ENCODE measurements around the gene NCK1.

The NCK1 gene

DNA sequence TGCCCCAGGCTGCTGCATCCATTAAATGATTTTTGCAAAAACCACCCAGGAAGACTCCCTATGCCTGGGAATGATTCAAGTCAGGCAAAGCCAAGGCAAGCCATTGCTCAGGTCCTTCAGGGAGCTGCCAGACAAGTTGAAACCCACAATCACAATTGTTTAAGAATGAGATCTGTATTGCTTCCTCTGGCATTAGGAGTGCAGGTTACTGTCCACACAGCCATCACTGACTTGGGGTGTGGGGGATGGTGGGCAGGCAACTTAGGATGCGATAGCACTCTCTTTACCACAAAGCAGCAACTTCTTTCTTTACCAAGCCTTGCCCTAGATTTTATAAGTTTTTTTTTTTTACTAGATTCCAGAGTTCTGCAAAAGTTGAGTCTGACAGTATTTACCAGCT lies 80.8 kb downstream of the NCK1 start:
- TF ChIP-seq, protein P1, sequence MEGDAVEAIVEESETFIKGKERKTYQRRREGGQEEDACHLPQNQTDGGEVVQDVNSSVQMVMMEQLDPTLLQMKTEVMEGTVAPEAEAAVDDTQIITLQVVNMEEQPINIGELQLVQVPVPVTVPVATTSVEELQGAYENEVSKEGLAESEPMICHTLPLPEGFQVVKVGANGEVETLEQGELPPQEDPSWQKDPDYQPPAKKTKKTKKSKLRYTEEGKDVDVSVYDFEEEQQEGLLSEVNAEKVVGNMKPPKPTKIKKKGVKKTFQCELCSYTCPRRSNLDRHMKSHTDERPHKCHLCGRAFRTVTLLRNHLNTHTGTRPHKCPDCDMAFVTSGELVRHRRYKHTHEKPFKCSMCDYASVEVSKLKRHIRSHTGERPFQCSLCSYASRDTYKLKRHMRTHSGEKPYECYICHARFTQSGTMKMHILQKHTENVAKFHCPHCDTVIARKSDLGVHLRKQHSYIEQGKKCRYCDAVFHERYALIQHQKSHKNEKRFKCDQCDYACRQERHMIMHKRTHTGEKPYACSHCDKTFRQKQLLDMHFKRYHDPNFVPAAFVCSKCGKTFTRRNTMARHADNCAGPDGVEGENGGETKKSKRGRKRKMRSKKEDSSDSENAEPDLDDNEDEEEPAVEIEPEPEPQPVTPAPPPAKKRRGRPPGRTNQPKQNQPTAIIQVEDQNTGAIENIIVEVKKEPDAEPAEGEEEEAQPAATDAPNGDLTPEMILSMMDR (IDR thresholded peaks at IDR 0.05; ENCODE audit: low read depth, low read length, missing control alignments) = no peak
- in situ Hi-C loops (cut with HindIII; ENCODE audit: low sequenced_read_pairs) = no loop called here
- no peak for DNase-seq (ENCODE audit: low read depth)
- H3K4me3 ChIP-seq (ENCODE audit: low read depth, low read length) = no peak overlapping the region

DNA sequence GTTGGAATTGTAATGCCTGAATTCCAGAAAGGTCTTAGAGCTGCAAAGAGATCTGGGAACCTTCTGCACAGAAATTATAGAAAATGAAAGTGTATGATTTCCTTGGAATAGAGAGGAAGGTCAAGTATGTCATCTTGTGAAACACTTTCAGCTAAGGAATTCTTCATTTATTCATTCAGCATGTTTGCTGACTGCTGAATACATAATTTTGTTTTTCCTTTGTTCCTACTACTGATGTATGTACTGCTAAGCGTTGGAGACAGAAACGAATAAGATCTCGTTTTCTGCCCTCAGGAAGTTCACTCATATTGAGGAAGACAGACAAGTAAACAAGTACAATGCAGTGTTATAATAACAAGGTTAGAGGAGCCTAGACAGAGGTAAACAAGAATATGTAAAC lies 81.4 kb downstream of the NCK1 start:
- in situ Hi-C loops (cut with HindIII; ENCODE audit: low sequenced_read_pairs) = no loop called here
- H3K4me3 ChIP-seq (ENCODE audit: low read depth, low read length) = no peak overlapping the region
- TF ChIP-seq, protein P1 (IDR thresholded peaks at IDR 0.05; ENCODE audit: low read depth, low read length, missing control alignments) = no peak
- DNase-seq (ENCODE audit: low read depth) = no peak

DNA sequence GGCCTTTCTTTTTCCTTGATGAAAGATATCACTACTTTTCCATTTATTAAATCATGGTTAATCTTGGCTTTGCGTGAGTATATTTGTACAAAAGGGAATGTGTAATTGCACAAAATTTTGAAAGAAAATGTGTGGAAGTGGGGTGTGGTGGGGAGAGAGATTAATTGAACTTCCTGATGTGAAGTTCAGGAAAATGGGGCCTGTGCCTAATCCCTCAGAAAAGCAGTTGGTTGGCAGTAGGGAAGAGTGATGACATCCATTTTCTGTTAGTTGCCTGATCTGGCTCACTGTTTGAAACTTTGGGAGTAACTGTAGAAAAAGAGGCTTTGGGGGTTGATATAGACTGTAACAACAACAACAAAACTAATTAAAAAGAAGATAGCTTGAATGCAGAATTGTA lies 85.0 kb downstream of the NCK1 start:
- DNase-seq (ENCODE audit: low read depth) = no peak
- in situ Hi-C loops (cut with HindIII; ENCODE audit: low sequenced_read_pairs) = no loop called here

DNA sequence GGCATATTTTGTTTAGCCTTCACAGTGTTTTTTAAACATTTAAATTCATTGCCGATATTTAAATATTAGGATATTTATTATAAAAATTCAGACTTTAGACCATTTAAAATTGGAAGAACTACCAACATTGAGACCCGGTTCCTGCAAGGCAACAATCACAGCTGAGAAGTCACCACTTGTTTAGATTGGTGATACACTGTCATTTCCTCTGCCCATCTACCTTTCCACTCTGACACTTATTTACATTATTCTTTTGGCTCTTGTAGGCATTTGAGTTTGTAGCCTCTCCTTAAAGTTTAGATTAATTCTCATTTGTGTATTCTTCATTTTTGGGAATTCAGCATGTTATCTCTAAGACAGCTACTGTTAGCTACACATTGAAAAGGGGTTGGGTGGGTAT lies 85.5 kb downstream of the NCK1 start:
- in situ Hi-C loops (cut with HindIII; ENCODE audit: low sequenced_read_pairs) = no loop called here
- TF ChIP-seq, protein P1 (IDR thresholded peaks at IDR 0.05; ENCODE audit: low read depth, low read length, missing control alignments) = no peak
- no peak for DNase-seq (ENCODE audit: low read depth)
- H3K4me3 ChIP-seq (ENCODE audit: low read depth, low read length) = no peak overlapping the region

More for the DNA sequence above, 85.0 kb downstream of the NCK1 start:
- TF ChIP-seq, protein P1 (IDR thresholded peaks at IDR 0.05; ENCODE audit: low read depth, low read length, missing control alignments) = no peak
- no peak overlapping the region for H3K4me3 ChIP-seq (ENCODE audit: low read depth, low read length)

DNA sequence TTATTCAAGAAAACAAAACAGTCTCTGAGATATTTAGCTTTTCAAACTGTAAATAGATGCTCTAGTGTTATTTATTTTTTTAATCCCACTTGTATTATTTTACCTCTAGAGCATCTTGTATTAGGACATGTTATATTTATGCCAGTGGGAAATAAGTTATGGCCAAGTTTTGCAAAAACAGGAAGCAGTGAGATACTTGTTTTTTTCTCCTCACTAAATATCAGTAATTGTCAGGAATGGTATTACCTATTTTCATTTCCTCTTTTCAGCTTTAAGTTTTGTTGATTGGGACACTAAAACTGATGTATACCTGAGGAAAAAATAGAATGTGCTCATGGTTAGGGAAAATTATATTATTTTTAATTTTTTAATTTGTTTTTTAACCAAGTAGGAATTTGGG lies 87.1 kb downstream of the NCK1 start:
- no peak for DNase-seq (ENCODE audit: low read depth)
- in situ Hi-C loops (cut with HindIII; ENCODE audit: low sequenced_read_pairs) = no loop called here
- H3K4me3 ChIP-seq (ENCODE audit: low read depth, low read length) = no peak overlapping the region
- TF ChIP-seq, protein P1 (IDR thresholded peaks at IDR 0.05; ENCODE audit: low read depth, low read length, missing control alignments) = no peak

DNA sequence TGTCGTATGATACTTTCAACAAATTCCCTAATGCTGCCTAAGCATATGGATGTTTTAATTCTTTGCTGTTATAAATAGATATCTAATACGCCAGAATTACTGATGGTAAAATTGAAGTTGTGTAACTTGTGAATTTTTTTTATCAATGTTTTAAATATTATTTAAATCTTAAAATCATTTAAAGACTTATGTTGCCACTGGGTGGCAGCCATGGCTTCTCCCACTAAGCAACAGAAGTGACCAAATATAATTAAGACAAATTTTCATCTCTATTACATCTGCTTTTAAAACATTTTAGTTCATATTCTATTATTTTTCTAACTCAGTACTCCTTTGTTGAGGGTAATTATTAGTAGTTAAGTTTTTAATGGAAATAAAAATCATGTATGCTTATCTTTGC lies 87.7 kb downstream of the NCK1 start:
- TF ChIP-seq, protein P1 (IDR thresholded peaks at IDR 0.05; ENCODE audit: low read depth, low read length, missing control alignments) = no peak
- H3K4me3 ChIP-seq (ENCODE audit: low read depth, low read length) = no peak overlapping the region
- DNase-seq (ENCODE audit: low read depth) = no peak
- in situ Hi-C loops (cut with HindIII; ENCODE audit: low sequenced_read_pairs) = no loop called here

DNA sequence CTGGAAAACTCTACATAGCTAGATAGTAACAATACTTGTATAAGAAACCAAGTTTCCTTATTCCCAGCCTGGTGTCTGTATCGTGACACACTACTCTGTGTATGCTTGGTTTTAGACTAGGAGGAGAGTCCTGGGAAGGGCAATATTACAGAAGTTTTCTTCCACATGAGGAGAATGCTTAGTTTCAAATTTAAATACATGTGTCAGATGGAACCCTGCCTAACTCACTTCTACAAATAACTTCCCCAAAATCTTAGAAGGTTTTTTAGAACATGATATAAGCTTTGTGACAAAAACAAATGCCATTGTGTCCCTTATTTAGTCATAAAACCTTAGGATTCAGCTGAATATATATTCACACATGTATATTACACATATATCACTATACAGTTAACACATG lies 88.6 kb downstream of the NCK1 start:
- TF ChIP-seq, protein P1 (IDR thresholded peaks at IDR 0.05; ENCODE audit: low read depth, low read length, missing control alignments) = no peak
- in situ Hi-C loops (cut with HindIII; ENCODE audit: low sequenced_read_pairs) = no loop called here
- DNase-seq (ENCODE audit: low read depth) = no peak
- no peak overlapping the region for H3K4me3 ChIP-seq (ENCODE audit: low read depth, low read length)
